SK-N-SH (cell line): ENCODE results near the gene RPP30.

Experiments
- CTCF ChIP-seq: fragments of 200-600 bp; sonication (generic); IDR thresholded peaks from 2 replicates; pipeline ENCODE4 v1.6.1; 2017; ENCODE audit warnings: antibody characterized with exemption, mild to moderate bottlenecking, moderate library complexity
- EP300 ChIP-seq, 2 experiments: IDR thresholded peaks; 2 replicates each; pipeline versions ENCODE4 v1.4.0 to v1.6.1; 2012; ENCODE audit warnings: borderline replicate concordance in 1 of 2, low read depth in 1 of 2, low read length in 1 of 2
- IRF3 ChIP-seq: fragments of 150-350 bp; IDR thresholded peaks from 2 replicates; pipeline ENCODE4 v1.6.1; 2016; ENCODE audit warnings: mild to moderate bottlenecking, low read depth, low read length
- MEF2A ChIP-seq: IDR thresholded peaks from 2 replicates; pipeline ENCODE4 v1.4.0; 2012; ENCODE audit warnings: low read depth, borderline replicate concordance
- RAD21 ChIP-seq: IDR thresholded peaks from 2 replicates; pipeline ENCODE4 v1.6.1; 2012; ENCODE audit warnings: mild to moderate bottlenecking, low read length
- SMC3 ChIP-seq: IDR thresholded peaks from 2 replicates; pipeline ENCODE4 v1.6.1; 2012; ENCODE audit warnings: low read depth, low read length, improper control_type of control experiment
- TCF12 ChIP-seq: IDR thresholded peaks from 2 replicates; pipeline ENCODE4 v1.4.0; 2012
- TEAD4 ChIP-seq: IDR thresholded peaks from 2 replicates; pipeline ENCODE4 v1.4.0; 2012; ENCODE audit warnings: mild to moderate bottlenecking, borderline replicate concordance; ENCODE audit not compliant: insufficient read depth
- YY1 ChIP-seq: IDR thresholded peaks from 2 replicates; pipeline ENCODE4 v1.4.0; 2012; ENCODE audit warnings: low read depth, mild to moderate bottlenecking
- TF ChIP-seq, protein P1 (sequence below): IDR thresholded peaks from 2 replicates; pipeline ENCODE4 v1.4.0; 2012; ENCODE audit warnings: low read depth

GRCh38 chr10:90923111-90923731, 51.4 kb downstream of the RPP30 start:
- TF ChIP-seq RAD21, result no peak
- TF ChIP-seq IRF3, result no peak
- no peak for TF ChIP-seq EP300 (IDR thresholded peaks at IDR 0.05; ENCODE audit: borderline replicate concordance in 1 of 2, low read depth in 1 of 2, low read length in 1 of 2)
- TF ChIP-seq, protein P1, sequence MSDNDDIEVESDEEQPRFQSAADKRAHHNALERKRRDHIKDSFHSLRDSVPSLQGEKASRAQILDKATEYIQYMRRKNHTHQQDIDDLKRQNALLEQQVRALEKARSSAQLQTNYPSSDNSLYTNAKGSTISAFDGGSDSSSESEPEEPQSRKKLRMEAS, result no peak
- TF ChIP-seq CTCF, result no peak
- TF ChIP-seq TEAD4, result no peak
- TF ChIP-seq TCF12, result no peak
- TF ChIP-seq SMC3, result no peak
- no peak for TF ChIP-seq MEF2A
- TF ChIP-seq YY1, result no peak
